Gastroesophageal sphincter (tissue), 4 donors: ENCODE measurements around the gene SLC35G3. TPM values are rescaled to one million over a fixed set of nuclear protein-coding genes. Genes with fewer than 3 reads are reported as not detected.
A peak's percentile ranks its signal among the peaks of the same experiment; 100 is the strongest.

Experiments used
- ATAC-seq: fragments of 150-250 bp; one replicate; pipeline ENCODE4 v1.9.1; 2016; ENCODE audit warnings: mild to moderate bottlenecking, moderate library complexity
- H3K27ac ChIP-seq, 4 donors: fragments of 200-600 bp; sonication (generic) in 3 of 4; 1 replicate in 3 of 4; 2 replicates in 1 of 4; pipeline ENCODE4 v1.5.1; 2016 to 2019
- H3K27me3 ChIP-seq: fragments of 200-600 bp; sonication (generic); one replicate; pipeline ENCODE4 v1.5.1; 2019
- H3K36me3 ChIP-seq, 2 donors: fragments of 200-600 bp; sonication (generic); one replicate each; pipeline ENCODE4 v1.5.1; 2019; ENCODE audit warnings: control low read depth in 1 of 2
- H3K4me1 ChIP-seq, 3 donors: fragments of 200-600 bp; sonication (generic); 1 replicate in 2 of 3; 2 replicates in 1 of 3; pipeline ENCODE4 v1.5.1; 2016 to 2019; ENCODE audit warnings: control low read depth in 2 of 3
- H3K4me3 ChIP-seq, 2 donors: fragments of 200-600 bp; sonication (generic); one replicate each; pipeline ENCODE4 v1.5.1; 2019; ENCODE audit warnings: mild to moderate bottlenecking in 1 of 2, moderate library complexity in 1 of 2
- H3K9me3 ChIP-seq, 3 donors: fragments of 200-600 bp; sonication (generic); one replicate each; pipeline ENCODE4 v1.5.1; 2017 to 2019; ENCODE audit warnings: control low read depth in 2 of 3
- CTCF ChIP-seq, 4 experiments: fragments of 200-600 bp in 2 of 4; fragments of 450-650 bp in 2 of 4; sonication (generic) in 1 of 4; IDR thresholded peaks; one replicate each; pipeline ENCODE4 v1.5.1; 2017 to 2019; ENCODE audit warnings: antibody characterized with exemption in 4 of 4, mild to moderate bottlenecking in 2 of 4, moderate library complexity in 2 of 4
- EP300 ChIP-seq: sonication (generic); formaldehyde crosslinking; IDR thresholded peaks from one replicate; pipeline ENCODE4 v1.6.1; 2017; ENCODE audit warnings: antibody characterized with exemption, mild to moderate bottlenecking
- POLR2A ChIP-seq, 2 donors: fragments of 450-650 bp; IDR thresholded peaks; one replicate each; pipeline ENCODE4 v1.6.1; 2017; ENCODE audit warnings: antibody characterized with exemption in 2 of 2, mild to moderate bottlenecking in 2 of 2, moderate library complexity in 1 of 2
- POLR2AphosphoS5 ChIP-seq: sonication (generic); formaldehyde crosslinking; IDR thresholded peaks from one replicate; pipeline ENCODE4 v1.6.1; 2017; ENCODE audit warnings: antibody characterized with exemption
- WGBS, 2 donors: methylation state at CpG; one replicate each; pipeline ENCODE4 v1.1.5; 2018; ENCODE audit warnings: low coverage in 1 of 2; 5-methylcytosine and 5-hydroxymethylcytosine counted together
- total RNA-seq, 4 donors: library from RNA; depleted of rRNA; stranded (reverse); fragments of >200 nt; gene quantifications; one replicate each; pipeline ENCODE4 v1.1.0, GENCODE V29; 2016

SLC35G3 gene
- total RNA-seq, 4 donors from 2014 or later = not detected

GRCh38 chr17:35222452-35222851 lies 28.3 kb upstream of the SLC35G3 start:
- Histone ChIP-seq H3K4me3 (no peak overlapping the region), H3K36me3 (no peaks in the 10 kb centered on the region), H3K9me3 (peaks cover 0 to 10% (median 0%) of the 10 kb centered on the region in 3 donors), H3K4me1 (no peaks in the 10 kb centered on the region), H3K27ac (no peak overlapping the region), H3K27me3 (peaks cover 7% of the 10 kb centered on the region)
- no peak for ATAC-seq
- WGBS, 2 donors = 83 to 100% methylated on average over 1 of the region's 2 CpGs
- no peak for TF ChIP-seq CTCF (IDR thresholded peaks at IDR 0.05)

DNA sequence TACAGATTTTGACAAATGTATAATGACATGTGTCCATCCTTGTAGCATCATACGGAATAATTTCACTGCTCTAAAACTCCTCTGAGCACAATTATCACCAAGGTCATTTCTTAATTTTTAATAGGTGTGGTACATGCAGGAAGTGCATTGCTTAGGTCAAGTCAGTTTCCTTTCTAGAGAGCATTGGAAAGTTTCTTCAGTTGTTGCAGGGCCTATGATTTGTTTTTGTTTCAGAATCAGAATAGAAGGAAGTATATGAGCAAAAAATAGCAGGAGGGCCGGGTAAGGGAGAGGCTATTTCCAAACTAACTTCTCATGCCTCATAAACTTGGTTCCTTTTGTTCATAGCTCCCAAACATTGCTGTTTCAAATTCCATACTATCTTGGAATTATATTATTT lies 24.7 kb upstream of the SLC35G3 start:
- TF ChIP-seq POLR2AphosphoS5 = no peak
- TF ChIP-seq EP300 = no peak
- TF ChIP-seq POLR2A (IDR thresholded peaks at IDR 0.05) = no peak
- no peak for TF ChIP-seq CTCF (IDR thresholded peaks at IDR 0.05)
- H3K4me1 ChIP-seq = no peaks in the 10 kb centered on the region
- ATAC-seq = no peak
- peak overlapping the region in 1 of 4 donors; percentile 36 for H3K27ac ChIP-seq
- H3K36me3 ChIP-seq = no peaks in the 10 kb centered on the region
- no peak overlapping the region for H3K4me3 ChIP-seq
- WGBS, 2 donors = 22 to 44% methylated on average over 2 of the region's 2 CpGs
- peaks cover 0 to 10% (median 0%) of the 10 kb centered on the region in 3 donors for H3K9me3 ChIP-seq
- peaks cover 13% of the 10 kb centered on the region for H3K27me3 ChIP-seq

GRCh38 chr17:35217107-35217506 lies 22.9 kb upstream of the SLC35G3 start:
- WGBS, 2 donors = 37 to 52% methylated on average over 5 of the region's 5 CpGs
- ATAC-seq = no peak
- peaks cover 0 to 1% (median 0%) of the 10 kb centered on the region in 3 donors for H3K9me3 ChIP-seq

GRCh38 chr17:35214631-35215273 lies 20.6 kb upstream of the SLC35G3 start:
- Histone ChIP-seq H3K36me3 (no peaks in the 10 kb centered on the region), H3K4me1 (no peaks in the 10 kb centered on the region), H3K27me3 (peaks cover 27% of the 10 kb centered on the region), H3K9me3 (no peaks in the 10 kb centered on the region), H3K4me3 (no peak overlapping the region), H3K27ac (peak overlapping the region in 2 of 4 donors; percentile 15 to 24)
- ATAC-seq = no peak
- no peak for TF ChIP-seq POLR2AphosphoS5
- TF ChIP-seq POLR2A (IDR thresholded peaks at IDR 0.05) = no peak
- no peak for TF ChIP-seq EP300
- TF ChIP-seq CTCF (IDR thresholded peaks at IDR 0.05) = no peak
- 49 to 63% methylated on average over 3 to 4 of the region's 5 CpGs for WGBS, 2 donors

More at GRCh38 chr17:35217107-35217506, 22.9 kb upstream of the SLC35G3 start:
- TF ChIP-seq POLR2A (IDR thresholded peaks at IDR 0.05) (no peak), POLR2AphosphoS5 (no peak)
- Histone ChIP-seq H3K4me1 (no peaks in the 10 kb centered on the region), H3K27ac (no peak overlapping the region), H3K36me3 (no peaks in the 10 kb centered on the region), H3K27me3 (peaks cover 11% of the 10 kb centered on the region), H3K4me3 (no peak overlapping the region)

GRCh38 chr17:35214192-35214591 lies 20.0 kb upstream of the SLC35G3 start:
- no peak overlapping the region for H3K4me3 ChIP-seq
- 68 to 82% methylated on average over 3 of the region's 3 CpGs for WGBS, 2 donors
- H3K9me3 ChIP-seq = no peaks in the 10 kb centered on the region
- H3K4me1 ChIP-seq = no peaks in the 10 kb centered on the region
- no peak for ATAC-seq
- peak overlapping the region in 2 of 4 donors; percentile 15 to 35 for H3K27ac ChIP-seq
- TF ChIP-seq EP300 (no peak), POLR2AphosphoS5 (no peak), POLR2A (IDR thresholded peaks at IDR 0.05) (no peak), CTCF (IDR thresholded peaks at IDR 0.05) (no peak)
- peaks cover 32% of the 10 kb centered on the region for H3K27me3 ChIP-seq
- H3K36me3 ChIP-seq = no peaks in the 10 kb centered on the region
